Measurements from ENCODE around the gene PRKAR1B. TPM values are rescaled to one million over a fixed set of nuclear protein-coding genes. Genes with fewer than 3 reads are reported as not detected.

The PRKAR1B gene
- 6.9 and 17.8 TPM in 2 replicates for total RNA-seq

GRCh38 chr7:727104-727805 is at the start of gene PRKAR1B:
PRKAR1B (minus strand) TSS chr7:727281; CDS start chr7:711505, 15,776 bp downstream.

GRCh38 chr7:726084-726853 is 812 bp downstream of the PRKAR1B start, which contains the start of gene DNAAF5:
DNAAF5 (plus strand) TSS chr7:726699; CDS start chr7:726721, 22 bp downstream.

GRCh38 chr7:519484-520390 is 207.3 kb downstream of the PRKAR1B start, which contains the start of gene PDGFA:
PDGFA (minus strand) TSS chr7:519846; CDS start chr7:519001, 845 bp downstream.

Other genes starting within 250 kb of the PRKAR1B start
- gene PDGFA, start 207.4 kb downstream of the PRKAR1B start, total RNA-seq: 1.5 and 23.4 TPM in 2 replicates
- 22.8 and 40.5 TPM in 2 replicates for gene DNAAF5, start 582 bp downstream of the PRKAR1B start, total RNA-seq
- 50.9 and 88.8 TPM in 2 replicates for gene SUN1, start 105.2 kb upstream of the PRKAR1B start, total RNA-seq
- gene GET4, start 149.3 kb upstream of the PRKAR1B start, total RNA-seq: 20.4 and 22.2 TPM in 2 replicates
- gene ADAP1, start 227.4 kb upstream of the PRKAR1B start, total RNA-seq: 1.7 and 14.8 TPM in 2 replicates
- gene COX19, start 248.3 kb upstream of the PRKAR1B start, total RNA-seq: 4.0 and 6.2 TPM in 2 replicates